GM18951 (cell line): ENCODE data around the gene UQCRQ.

Source experiments
- POLR2A ChIP-seq: IDR thresholded peaks from 4 replicates; pipeline ENCODE4 v1.6.1; 2011; ENCODE audit warnings: mild to moderate bottlenecking; ENCODE audit not compliant: insufficient read length, insufficient read depth; ENCODE audit errors: extremely low read depth
- in situ Hi-C: fragments of 300-500 bp; cut with MboI; formaldehyde crosslinking; loops from one replicate; pipeline ENCODE4 v1.12.0; 2022; ENCODE audit warnings: low sequenced_read_pairs, mixed read lengths, inconsistent platforms; ENCODE audit not compliant: unreplicated experiment

Gene UQCRQ

DNA sequence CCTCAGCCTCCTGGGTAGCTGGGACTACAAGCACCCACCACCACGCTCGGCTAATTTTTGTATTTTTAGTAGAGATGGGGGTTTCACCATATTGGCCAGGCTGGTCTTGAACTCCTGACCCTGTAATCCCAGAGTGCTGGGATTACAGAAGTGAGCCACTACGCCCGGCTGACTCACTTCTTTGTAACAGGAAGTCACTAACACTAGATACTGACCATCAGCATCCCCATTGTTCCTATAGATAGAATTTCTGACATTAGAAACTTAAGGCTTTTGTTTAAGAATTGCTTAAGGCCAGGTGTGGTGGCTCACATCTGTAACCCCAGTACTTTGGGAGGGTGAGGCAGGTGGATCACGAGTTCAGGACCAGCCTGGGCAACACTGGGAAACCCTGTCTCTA lies 49.2 kb downstream of the UQCRQ start:
- in situ Hi-C loops: no loop called here
- TF ChIP-seq POLR2A: no peak

DNA sequence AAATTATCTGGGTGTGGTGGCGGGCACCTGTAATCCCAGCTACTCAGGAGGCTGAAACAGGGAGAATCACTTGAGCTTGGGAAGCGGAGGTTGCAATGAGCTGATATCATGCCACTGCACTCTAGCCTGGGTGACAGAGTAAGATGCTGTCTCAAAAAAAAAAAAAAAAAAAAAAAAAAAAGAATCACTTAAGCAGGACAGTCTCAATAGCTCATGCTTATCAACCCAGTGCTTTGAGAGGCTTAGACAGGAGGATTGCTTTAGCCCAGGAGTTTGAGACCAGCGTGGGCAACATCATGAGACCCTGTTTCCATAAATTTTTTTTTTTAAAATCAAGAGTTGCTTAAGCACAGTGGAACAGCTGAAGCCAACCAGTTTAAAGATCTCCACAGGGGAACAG lies 49.6 kb downstream of the UQCRQ start:
- in situ Hi-C loops: no loop called here

More for the DNA sequence above, 49.6 kb downstream of the UQCRQ start:
- no peak for TF ChIP-seq POLR2A
